ENCODE results near the gene ASB3.
"Not testable (repeated sequence)": the region's sequence is repeated elsewhere in the genome, so short reads cannot be mapped to it uniquely, and the experiment has no call there.

The ASB3 gene

GRCh38 chr2:53729143-53729762, 57.5 kb downstream of the ASB3 start:
- DNase-seq (ENCODE audit: low read depth), result no peak

DNA sequence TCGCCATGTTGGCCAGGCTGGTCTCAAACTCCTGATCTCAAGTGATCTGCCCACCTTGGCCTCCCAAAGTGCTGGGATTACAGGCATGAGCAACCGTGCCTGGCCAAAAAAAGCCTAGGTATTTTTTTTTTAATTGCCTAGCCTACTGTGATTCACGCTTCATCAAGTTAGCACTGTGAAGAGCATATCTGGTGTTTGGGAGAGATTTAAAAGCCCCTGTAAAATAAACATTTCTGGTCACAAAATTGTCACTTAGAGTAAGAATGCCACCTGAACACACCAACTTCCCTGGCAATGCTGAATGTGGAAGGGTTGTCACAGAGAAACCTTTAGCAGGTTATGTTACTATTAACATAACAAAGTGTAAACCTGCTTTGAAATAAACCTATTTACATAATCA, 58.8 kb downstream of the ASB3 start:
- no peak for DNase-seq (ENCODE audit: low read depth)

GRCh38 chr2:53725662-53726061, 61.1 kb downstream of the ASB3 start:
- DNase-seq (ENCODE audit: low read depth), result no peak

DNA sequence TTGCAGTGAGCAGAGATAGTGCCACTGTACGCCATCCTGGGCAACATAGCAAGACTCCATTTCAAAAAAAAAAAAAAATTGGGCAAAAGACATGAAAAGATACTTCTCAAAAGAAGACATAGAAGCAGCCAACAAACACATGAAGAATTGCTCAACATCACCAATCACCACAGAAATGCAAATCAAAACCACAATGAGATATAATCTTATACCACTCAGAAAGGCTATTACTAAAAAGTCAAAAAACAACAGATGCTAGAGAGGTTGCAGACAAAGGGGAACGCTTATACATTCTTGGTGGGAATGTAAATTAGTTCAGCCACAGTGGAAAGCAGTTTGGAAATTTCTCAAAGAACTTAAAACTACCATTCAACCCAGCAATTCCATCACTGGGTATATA, 62.2 kb downstream of the ASB3 start:
- DNase-seq (ENCODE audit: low read depth), result no peak

DNA sequence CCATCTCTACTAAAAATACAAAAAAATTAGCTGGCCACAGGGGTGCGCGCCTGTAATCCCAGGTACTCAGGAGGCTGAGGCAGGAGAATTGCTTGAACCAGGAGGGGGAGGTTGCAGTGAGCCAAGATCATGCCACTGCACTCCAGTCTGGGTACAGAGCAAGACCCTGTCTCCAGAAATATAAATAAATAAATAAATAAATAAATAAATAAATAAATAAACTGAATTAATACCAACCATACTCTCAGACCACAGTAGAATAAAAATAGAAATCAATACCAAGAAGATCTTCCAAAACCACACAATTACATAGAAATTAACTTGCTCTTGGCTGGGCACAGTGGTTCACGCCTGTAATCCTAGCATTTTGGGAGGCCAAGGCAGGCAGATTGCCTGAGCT, 65.8 kb downstream of the ASB3 start:
- not testable (repeated sequence) for DNase-seq (ENCODE audit: low read depth)

- no peak for DNase-seq (ENCODE audit: low read depth)
Measured at GRCh38 chr2:53715568-53715967, 71.2 kb downstream of the ASB3 start.

DNA sequence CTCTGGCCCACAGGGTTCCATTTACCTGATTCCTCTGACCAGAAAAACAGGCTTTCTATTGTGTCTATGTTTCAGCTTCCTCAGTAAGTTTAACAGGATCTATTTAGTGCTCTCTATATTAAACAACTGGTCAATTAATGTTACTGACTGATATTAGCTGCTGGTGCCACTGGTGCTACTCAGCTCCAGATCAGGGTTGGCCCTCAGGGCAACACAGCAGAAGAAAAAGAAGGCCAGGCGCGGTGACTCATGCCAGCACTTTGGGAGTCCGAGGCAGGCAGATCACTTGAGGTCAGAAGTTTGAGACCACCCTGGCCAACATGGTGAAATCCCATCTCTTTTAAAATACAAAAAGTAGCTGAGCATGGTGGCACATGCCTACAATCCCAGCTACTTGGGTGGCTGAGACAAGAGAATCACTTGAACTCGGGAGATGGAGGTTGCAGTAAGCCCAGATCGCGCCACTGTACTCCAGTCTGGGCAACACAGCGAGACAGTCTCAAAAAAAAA, 75.4 kb downstream of the ASB3 start:
- DNase-seq (ENCODE audit: low read depth), result no peak

GRCh38 chr2:53708988-53709387, 77.8 kb downstream of the ASB3 start:
- DNase-seq (ENCODE audit: low read depth), result no peak

DNA sequence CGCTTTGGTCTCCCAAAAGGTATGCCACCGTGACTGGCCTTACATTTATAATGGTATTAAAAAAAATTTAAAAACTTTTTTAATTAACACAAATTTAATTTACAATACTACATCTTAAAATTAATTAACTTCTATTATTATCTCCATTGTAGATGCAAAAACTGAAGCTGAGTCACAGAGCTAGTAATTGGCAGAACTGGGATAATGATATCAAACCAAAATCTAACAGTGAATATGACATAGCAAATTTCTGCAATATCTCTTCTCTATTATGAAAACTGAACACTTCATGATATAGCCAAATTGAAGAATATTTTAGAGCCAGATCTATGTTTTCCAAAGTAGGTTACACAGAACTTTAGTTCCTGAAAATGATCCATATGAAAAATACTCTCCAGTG, 85.5 kb downstream of the ASB3 start:
- no peak for DNase-seq (ENCODE audit: low read depth)

GRCh38 chr2:53697686-53698085, 89.1 kb downstream of the ASB3 start:
- no peak for DNase-seq (ENCODE audit: low read depth)

- DNase-seq (ENCODE audit: low read depth), result no peak
Measured at GRCh38 chr2:53697092-53697491, 89.7 kb downstream of the ASB3 start.

DNA sequence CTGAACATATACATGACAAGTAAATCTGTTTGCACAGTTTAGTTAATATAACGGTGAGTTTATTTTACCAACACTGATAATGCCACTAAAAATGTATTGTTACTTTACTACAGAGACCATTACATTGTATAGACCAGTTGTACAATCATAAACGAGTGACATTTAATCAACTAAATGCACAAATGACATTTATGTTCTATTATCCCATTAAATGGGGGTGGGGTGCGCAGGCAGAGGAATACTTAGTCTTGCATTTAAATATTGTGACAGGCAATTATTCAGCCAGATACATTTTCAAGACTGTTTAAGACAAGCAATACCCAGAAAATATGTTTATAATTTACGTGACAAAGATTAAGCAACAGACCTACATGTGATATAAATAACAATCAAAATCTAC, 91.2 kb downstream of the ASB3 start:
- DNase-seq (ENCODE audit: low read depth), result no peak

- DNase-seq (ENCODE audit: low read depth), result no peak
Measured at GRCh38 chr2:53694096-53694771, 92.5 kb downstream of the ASB3 start.

GRCh38 chr2:53690876-53691275, 95.9 kb downstream of the ASB3 start:
- no peak for DNase-seq (ENCODE audit: low read depth)

GRCh38 chr2:53672881-53673522, 113.8 kb downstream of the ASB3 start:
- no peak for DNase-seq (ENCODE audit: low read depth)

- no peak for DNase-seq (ENCODE audit: low read depth)
Measured at GRCh38 chr2:53670331-53670730, 116.4 kb downstream of the ASB3 start.

DNA sequence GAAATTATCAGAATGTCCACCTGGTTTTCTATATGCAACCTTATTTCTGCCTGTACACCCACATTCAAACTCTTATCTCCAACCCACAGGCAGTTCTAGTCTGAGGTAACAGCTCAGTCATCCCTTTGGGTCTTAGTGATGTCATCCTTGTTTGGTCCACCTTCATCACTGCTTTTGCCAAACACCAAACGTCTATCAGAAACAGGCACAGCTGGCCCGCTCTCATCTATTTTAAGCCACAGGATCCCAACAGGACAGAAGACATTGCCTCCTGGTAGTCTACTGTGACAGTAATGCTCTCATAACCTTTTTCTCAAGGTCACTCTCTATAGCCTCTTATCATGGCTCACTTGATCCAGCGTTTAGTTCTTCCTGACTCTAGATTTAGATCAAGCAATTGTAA, 118.1 kb downstream of the ASB3 start:
- no peak for DNase-seq (ENCODE audit: low read depth)

GRCh38 chr2:53667130-53667529, 119.6 kb downstream of the ASB3 start:
- DNase-seq (ENCODE audit: low read depth), result not testable (repeated sequence)

DNA sequence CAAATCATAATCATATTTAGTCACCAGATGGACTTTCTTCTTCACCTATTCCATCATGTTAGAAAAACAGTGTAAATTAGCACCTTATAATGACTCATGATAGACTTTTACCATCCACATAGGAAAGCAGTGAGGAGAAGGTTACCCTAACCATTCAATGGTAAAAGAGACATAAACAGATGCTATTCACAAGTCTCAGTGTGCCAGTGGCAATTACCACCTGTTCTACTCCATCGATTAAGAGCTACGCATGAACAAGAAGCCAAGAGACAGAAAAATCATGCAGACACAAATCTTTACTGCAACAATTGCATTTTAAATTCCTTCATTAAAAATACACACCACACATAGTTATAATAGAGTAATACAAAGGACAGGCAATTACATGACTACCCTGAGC, 125.9 kb downstream of the ASB3 start:
- no peak for DNase-seq (ENCODE audit: low read depth)

GRCh38 chr2:53658474-53658873, 128.3 kb downstream of the ASB3 start:
- DNase-seq (ENCODE audit: low read depth), result not testable (repeated sequence)

DNA sequence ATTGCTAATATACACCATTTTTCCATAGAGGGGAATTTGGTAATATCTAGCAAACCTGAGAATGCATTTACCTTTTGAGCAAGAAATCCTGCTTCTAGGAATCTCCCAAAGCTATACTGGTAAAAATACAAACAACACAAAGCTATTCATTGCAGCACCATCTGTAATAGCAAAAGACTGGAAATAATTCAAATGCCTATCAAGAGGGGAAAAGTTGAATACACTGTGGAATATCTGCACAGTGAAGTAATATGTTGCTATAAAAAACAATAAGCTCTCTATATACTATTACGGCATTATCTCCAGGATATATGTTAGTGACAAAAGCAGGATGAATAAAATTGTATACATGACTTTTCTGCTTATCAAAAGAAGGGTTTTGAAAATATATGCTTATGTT, 131.5 kb downstream of the ASB3 start:
- DNase-seq (ENCODE audit: low read depth), result no peak

GRCh38 chr2:53654396-53654795, 132.4 kb downstream of the ASB3 start:
- DNase-seq (ENCODE audit: low read depth), result no peak

DNA sequence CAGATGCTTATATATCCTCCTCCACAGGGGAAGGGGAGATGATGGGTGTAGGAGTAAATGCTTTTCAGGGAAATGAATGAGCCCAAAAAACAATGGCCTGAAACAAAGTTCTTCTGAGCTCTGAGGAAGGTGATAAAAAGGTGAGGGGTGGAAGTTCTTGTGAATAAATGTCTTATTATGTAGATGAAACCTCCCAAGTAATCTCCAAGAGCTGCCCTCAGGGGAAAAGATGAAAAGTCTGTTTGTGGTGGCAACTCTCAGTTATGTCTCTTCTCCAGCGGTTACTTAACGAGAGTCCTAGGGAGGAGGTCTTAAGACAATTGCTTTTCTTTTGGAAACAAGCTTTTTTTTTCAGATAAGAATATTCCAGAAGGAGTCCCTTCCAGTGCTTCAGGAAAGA, 134.6 kb downstream of the ASB3 start:
- no peak for DNase-seq (ENCODE audit: low read depth)

Data from HS-27A (cell line).